HG03354 (cell line): Measurements from ENCODE around the gene SYCP3.

ENCODE experiments used
- ATAC-seq: cut with Tn5 transposase; IDR thresholded peaks from one replicate; pipeline ENCODE4 v1.9.1; 2021; ENCODE audit warnings: mild to moderate bottlenecking; ENCODE audit not compliant: unreplicated experiment, poor library complexity, severe bottlenecking

SYCP3 gene

DNA sequence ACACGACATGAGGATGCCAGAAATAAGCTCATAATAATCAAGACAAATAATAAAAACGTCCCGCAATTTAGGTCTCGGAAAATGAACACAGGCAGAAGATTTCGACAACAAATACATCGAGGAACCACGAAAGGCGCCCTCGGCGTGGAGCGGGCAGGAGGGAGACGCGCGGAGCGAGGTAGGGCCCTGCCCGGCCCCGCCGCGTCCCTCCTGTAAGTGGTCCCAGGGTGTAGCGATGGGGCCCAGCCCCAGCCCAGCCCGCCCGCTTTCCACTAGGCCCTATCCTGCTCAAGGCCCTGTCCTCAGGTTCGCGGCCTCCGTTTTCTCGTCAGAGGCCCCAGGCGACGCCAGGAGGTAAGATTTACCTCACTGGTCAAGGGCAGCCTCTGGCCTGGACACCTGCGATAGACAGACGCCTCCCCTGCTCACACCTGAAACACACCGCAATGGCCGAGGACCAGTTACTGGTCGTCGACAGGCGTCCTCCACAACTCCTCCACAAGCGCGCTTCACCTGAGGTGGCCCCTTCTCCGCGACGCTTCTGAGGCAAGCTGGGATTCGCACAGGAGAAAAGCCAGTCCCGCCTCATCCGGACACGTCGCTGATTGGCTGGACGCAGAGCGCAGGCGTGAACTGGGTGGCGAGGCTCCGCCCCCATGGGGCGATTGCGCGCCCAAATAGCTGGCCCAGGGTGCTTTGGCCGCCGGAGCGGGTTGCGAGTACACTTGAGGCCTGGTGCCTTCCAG is at the start of gene SYCP3:
Gene SYCP3, minus strand, starts transcription at position 543 of the 746 bp plus-strand sequence. CDS start 1,527 bp downstream, outside the sequence.
- no peak for ATAC-seq

DNA sequence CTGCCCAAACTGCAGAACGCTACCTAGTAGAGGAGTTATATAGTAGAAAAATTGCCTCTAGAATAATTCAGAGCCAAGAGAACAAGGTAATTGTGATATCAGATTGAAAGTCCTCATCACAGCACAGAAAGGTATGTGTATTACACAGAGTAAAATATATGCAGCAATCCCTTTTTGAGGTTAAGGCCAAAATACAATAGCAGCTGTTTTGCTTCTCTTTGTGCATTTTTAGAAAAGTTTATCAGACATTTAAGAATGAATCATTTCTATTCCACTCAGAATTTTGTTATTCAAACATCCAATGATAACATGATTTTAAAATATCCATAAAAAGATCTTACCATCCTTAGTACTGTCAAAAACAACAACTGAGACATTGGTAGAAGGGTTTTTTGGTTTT is 46.4 kb upstream of the SYCP3 start:
- no peak for ATAC-seq

DNA sequence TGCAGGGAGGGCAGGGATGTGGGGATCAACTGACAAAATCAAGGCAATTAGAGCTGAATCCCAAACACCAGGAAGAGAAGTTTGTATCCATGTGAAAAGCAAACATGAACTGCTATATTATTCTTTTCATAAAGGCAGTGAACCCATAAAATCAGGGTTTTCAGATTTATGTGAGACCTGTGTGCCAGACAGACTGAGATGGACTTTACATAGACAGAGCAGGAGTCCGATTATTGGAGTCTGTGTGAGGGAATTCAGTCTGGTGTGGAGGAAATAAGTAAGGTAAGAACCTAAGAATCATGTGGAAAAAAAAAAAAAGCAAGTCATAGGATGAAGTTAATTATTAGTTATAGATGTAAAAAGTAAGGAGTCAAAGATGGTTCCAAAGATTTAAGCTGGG is 45.1 kb upstream of the SYCP3 start:
- no peak for ATAC-seq

DNA sequence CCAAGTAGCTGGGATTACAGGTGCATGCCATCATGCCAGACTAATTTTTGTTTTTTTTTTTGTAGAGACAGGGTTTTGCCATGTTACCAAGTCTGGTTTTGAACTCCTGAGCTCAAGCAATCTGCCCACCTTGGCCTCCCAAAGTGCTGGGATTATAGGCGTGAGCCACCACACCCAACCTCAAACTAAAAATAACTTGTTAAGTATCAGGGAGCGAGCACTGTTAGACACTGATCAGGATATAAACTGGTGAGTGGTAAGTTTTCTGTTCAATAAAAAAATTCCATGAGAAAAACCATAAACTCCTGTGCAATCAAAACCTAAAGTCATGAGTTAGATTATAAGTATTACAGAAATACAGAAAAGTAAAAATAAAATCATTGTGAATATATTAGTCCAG is 44.6 kb upstream of the SYCP3 start:
- no peak for ATAC-seq

DNA sequence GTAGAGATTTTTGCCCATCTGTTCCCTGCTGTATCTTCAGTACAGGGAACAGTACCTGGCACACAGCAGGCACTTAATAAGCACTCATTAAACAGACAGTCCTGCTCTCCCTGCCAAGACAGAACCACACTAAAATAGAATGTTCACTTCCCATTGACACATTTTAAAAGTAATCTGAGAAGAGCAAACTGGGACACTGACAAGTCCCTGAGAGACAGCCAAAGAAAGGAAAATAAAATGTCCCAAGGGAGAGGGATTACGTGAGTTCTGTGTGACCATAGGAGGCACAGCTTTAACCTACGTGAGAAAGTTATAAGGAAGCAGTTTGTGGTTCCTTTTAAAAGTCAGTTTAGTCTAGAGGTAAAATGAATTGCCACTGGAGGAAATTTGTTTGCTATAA is 43.9 kb upstream of the SYCP3 start:
- ATAC-seq: no peak

DNA sequence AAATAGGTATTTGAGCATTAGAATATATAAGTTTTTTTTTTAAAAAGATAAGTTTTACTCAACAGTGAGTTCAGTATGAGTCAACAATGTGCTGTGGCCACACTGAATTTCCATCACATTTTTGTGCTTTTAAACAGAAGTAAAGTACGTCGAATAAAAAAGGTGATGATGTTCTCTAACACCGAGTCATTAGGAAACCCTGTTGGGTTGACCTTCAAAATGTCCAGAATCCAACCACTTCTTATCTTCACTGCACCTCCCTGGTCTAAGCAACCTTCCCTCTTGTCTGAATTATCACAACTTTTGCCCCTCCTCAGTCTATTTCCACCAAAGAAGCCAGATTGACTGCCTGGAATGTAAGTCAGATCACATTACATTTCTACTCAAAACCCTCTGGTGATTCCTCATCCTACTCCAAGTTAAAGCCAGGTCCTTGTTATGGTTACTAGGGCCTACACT is 43.0 kb upstream of the SYCP3 start:
- no peak for ATAC-seq

DNA sequence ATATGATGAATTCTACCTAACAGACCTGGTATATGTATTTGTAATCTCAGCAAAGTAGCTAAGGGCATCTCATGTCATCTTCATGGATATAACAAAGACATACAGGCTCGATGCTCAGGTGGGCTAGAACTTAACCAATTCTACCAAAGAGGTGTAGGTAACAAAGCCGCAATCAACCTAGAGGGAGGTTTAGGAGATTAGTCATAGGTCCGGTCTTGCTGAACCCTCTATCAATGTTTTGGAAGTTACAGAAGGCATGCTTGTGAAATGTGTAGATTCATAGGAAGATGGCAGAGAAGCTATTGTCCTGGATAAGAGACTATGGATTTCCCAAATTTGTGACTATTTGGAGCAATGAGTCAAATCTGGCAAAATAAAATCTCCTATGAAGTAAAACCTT is 42.6 kb upstream of the SYCP3 start:
- ATAC-seq: no peak

DNA sequence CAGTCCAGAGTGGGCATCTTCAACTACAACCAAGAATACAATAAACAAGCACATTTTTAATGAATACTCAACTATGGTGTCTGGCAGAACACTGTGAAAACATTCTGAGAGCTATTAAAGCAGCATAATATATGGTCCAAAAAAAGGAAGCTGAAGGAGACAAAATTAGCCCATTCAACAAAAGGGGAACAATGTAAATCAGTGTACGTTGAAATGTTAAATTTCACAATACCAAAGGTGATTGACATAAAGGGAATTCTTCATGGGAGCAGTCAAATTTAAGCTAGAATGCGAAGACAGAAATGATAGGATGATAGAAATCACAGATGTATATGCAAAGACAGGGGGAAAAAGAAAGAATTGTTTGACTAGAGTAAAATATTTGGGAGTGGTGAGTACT is 41.3 kb upstream of the SYCP3 start:
- no peak for ATAC-seq

DNA sequence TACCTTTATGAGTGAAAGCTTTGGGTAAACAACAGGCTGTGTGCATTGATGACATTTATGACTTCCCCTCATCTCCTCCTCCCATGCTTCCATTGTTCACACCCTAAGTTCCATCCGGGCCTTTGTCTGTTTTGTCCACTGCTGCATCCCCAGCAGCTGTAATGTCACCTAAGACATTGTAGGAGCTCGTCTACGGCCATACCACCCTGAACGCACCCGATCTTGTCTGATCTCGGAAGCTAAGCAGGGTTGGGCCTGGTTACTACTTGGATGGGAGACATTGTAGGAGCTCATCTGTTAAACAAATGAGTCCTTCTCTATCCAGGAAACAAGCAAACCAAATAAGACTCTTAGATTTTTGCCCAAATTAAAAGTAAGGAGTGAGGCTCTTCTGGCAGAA is 40.4 kb upstream of the SYCP3 start:
- no peak for ATAC-seq

DNA sequence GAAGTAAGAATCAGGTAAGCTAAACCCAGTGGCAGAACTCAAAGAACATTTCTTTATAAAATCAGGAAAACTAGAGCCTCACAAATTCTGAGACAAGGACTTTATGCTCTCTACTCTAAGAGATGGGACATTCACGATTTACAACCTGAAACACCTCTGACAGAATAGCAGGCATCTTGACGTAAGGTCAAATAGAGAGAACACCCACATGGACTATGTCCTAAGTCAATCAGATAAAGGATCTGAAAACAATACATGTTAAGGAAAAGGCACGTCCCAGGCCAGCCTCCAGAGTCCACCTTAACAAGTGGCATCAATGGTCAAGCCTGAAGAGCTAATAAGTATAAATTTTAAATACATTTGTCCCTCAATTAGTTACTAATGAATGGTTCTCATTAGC is 39.9 kb upstream of the SYCP3 start:
- ATAC-seq: no peak

DNA sequence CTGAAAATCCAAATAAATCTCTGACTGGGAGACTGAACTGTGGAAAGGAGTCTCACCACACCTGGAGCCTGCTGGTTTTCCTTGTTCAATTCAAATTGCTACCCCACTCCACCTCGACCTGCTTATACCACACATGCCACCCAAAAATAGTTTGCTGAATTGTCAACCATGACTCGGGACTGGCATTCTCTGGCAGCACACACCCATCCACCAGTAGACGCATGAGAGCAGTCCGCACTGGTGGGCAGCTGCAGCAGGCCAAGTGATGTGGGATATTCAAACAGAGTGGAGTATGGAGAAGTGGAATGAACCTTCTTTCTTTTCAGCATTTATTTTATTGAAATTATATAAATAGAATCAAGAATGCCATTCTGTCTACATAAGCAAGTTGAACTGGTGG is 38.7 kb upstream of the SYCP3 start:
- no peak for ATAC-seq

DNA sequence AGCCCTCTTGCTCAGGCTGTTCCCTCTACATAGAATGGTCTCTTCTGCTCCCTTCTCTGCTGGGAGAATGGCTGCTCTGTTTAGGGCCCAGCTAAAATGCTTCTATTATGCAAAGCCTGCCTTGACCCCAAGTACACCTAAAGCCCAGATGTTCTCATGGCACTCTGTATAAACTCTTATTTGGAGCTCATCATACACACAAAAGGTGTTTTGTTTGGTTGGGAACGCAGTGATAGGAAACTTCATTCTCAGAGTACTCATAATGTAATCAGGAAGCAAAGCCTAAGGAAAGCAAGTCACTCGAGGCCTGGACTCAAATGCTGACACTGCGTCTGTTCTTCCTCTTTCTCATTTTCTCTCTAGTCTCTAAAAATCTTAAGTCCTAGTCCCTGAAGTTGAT is 38.2 kb upstream of the SYCP3 start:
- ATAC-seq: no peak

DNA sequence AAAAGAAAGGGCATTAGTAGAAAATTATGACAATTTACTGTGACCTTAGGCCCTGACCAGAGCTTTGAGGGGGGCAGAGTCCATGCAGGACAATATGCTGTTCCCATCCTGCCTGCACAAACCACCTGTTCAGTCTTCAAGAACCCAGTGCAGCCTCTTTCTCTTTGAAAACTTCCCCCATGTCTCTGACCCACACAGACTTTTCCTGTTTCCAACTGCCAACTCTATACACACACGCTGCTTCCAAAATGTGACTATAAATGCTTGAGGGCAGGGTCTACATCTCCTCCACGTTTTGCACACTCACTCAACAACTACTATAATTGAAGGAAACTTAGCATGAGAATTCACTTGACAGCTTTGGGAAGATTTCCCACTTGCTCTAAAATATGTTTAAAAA is 36.6 kb upstream of the SYCP3 start:
- no peak for ATAC-seq

DNA sequence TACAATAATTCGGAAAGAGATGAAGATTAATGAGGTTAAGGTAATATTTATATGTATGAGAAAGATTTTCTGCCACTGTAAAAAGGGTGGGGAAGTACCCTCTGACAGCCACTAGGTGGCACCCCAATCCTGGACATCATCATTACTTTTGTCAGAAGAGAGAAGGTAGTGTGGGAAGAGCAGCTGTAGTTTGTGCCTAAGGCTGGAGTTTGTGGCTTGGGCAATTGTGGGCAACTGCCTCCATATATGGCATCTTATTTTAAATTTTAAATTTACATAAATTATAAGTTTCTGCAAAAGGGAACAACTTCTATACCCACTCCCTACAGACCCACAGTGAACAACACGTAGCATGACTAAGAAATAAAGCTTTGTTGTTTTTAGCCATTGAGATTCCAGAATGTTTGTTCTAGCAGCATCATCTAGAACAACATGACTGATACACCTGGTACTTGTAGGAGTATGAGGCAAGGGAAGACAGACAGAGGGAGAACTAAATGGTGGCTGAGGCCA is 34.4 kb upstream of the SYCP3 start:
- peak; percentile 79 for ATAC-seq

DNA sequence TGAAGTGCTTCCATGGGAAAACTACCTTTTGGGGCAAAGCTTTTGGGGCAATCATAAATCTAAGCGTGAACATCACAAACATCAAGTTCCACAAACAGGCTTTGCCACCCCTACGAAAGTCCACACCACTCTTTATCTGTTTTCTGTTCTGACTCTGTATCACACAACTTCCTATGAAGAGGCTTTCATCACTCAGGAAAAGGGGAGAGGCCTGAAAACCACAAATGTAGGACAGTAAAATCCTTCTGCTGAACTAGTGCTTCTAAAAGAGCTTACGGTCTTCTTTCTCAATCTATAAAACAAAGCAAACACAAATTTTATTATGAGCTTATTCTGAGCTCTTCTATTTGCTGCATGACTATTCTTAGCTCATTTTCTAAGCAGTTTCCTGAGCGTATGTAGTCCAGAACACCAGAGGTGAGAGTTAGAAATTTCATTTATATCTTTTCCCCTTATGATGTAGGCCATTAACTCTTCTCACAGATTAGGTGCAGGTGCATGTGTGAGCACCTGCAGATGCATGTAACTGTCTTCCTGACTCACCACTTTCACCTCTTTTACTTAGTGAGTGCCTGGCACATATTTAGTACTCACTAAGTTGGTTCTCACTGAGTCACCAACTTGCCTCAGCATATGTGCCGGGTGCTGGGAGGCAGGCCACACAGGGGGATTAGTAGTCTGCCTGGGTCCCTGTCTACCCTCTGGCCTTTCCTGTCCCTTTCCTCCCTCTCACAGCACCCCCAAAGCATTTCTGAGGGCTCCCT is 32.9 kb upstream of the SYCP3 start:
- no peak for ATAC-seq

DNA sequence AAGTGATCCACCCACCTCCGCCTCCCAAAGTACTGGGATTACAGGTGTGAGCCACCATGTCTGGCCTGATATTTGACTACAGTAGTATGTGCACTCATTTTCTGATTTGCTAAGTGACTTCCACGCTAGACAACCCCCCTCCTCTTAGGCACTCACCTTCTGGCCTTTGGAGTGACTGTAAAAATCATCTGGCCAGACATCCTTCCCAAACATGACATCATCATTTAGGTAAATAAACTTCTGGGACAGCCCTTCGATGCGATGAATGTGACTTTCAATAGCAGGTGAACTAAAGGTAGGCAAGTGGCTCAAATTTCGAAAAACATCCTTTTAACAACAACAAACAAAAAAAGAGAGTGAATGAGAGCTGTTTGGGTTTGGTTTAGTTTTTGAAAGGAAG is 30.6 kb upstream of the SYCP3 start:
- no peak for ATAC-seq

DNA sequence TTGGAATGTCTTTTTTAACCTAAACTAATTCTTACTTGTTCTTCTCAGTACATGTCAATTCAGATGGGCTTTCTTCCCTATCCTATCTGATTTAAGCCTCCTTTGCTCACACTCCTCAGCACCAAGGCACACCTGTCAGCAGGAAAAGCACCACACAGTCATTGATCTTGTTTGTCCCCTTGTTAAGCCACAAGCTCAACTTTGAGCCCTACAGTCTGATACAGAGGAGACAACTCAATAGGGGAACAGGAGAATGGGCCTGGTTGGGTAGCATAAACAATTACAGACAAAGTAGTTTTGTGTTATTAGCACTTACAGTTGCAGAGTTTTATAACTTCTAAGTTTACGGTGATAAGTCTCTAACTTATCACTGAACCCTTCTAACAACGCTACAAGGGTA is 29.5 kb upstream of the SYCP3 start:
- ATAC-seq: no peak

DNA sequence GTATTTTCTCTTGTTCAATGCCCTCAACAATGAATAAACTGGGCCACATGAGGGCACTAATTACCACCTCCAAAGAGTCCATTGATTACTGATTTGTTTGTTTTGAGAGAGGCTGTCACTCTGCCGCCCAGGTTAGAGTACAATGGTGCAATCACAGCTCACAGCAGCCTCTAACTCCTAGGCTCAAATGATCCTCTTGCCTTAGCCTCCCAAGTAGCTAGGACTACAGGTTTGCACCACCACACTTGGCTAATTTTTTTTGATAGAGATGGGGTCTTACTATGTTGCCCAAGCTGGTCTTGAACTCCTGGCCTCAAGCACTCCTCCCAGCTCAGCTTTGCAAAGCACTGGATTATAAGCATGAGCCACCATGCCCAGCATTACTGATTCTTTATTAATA is 28.3 kb upstream of the SYCP3 start:
- no peak for ATAC-seq

DNA sequence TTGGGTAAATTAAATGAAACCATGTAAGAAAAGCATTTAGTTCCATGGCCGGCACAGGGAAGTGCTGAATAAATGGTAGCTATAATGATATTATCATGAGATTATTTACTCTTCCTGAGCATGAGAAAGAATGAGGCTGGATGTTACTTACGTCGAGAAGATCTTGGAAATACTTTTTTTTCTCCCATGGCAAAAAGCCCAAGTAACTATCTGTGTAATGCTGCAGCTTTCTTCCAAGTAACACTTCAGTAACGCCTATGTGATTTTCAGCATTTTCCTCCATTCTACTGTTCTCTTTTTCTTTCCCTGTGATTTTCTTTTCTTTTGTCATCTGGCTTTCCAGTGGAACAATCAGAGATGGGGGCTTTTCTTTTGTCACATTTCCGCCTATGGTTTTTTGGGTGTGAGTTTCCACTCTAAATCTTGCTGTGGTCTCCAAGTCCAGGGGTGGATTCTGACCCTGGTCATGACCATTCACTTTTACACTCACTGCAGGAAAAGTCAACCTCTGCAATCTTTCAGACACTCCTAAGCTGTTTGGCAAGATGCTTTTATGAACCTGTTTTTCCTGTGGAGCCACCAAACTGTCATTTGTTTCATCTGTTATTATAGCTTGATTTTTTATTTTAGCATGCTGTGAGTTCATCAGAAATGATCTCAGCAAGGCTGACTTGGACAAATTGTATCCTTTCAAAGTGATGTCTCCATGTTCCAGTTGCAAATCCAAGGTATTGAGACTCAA is 25.0 kb upstream of the SYCP3 start:
- no peak for ATAC-seq

DNA sequence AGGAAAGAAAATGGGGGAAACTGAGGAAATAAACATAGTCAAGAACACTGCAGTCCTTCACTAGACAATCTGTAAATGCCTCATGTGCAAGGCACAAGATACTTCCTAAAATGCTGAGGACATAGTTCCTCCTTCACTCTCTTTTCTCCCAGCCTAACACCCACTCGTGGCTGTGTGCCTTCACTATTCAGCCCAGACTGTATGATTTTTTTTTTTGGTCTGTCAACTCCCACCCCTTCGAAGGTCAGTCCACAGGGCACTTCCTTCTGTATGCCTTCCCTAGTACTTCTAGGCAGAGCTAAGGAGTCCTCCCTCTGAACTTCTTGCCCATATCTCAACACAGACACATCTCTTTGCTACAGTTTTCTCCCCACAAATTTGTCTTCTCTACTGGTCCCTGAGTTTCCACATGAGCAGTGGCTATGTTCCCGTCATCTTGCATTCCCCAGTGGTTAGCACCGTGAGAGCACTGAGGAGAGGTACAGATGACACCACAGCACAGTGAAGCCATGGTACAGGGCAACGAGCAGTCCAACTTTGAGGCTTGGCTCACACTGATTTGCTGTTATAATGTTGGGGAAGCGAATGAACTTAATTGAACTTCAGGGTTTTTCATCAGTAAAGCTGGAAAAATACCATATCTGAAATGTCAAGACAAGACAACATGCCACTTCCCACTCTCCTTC is 24.1 kb upstream of the SYCP3 start:
- no peak for ATAC-seq
